Measurements from ENCODE around the gene MALAT1.

GRCh38 chr11:65454311-65454695, 44.5 kb upstream of the MALAT1 start:
- no peak for TF ChIP-seq SRF (IDR thresholded peaks at IDR 0.05; ENCODE audit: low read depth, low read length)
- TF ChIP-seq CTCF (IDR thresholded peaks at IDR 0.05; ENCODE audit: control extremely low read depth in 1 of 3, insufficient read depth in 1 of 3, low read depth in 1 of 3, low read length in 3 of 3) = no peak
- TF ChIP-seq MAFK (IDR thresholded peaks at IDR 0.05; ENCODE audit: low read depth, low read length) = no peak
- no peak for TF ChIP-seq RFX5 (IDR thresholded peaks at IDR 0.05; ENCODE audit: borderline replicate concordance, low read depth, low read length)
- TF ChIP-seq POLR2AphosphoS5 (IDR thresholded peaks at IDR 0.05; ENCODE audit: low read depth, low read length) = no peak
- no peak for TF ChIP-seq CHD7 (IDR thresholded peaks at IDR 0.05; ENCODE audit: insufficient replicate concordance, low read length)
- no peak for TF ChIP-seq RAD21 (IDR thresholded peaks at IDR 0.05 in 1 of 2, conservative IDR thresholded peaks at IDR 0.05 in 1 of 2; ENCODE audit: low read depth in 2 of 2, low read length in 2 of 2)
- no peak for TF ChIP-seq TEAD4 (IDR thresholded peaks at IDR 0.05; ENCODE audit: low read depth, low read length)
- no peak for TF ChIP-seq YY1 (IDR thresholded peaks at IDR 0.05; ENCODE audit: low read depth, low read length)
- TF ChIP-seq POLR2A (IDR thresholded peaks at IDR 0.05; ENCODE audit: control extremely low read depth in 1 of 2, low read depth in 2 of 2, low read length in 2 of 2) = no peak
- no peak for TF ChIP-seq KDM5A (IDR thresholded peaks at IDR 0.05; ENCODE audit: low read length)
